ENCODE measurements around the gene AVPI1.
A peak's percentile ranks its signal among the peaks of the same experiment; 100 is the strongest.

Gene AVPI1

DNA sequence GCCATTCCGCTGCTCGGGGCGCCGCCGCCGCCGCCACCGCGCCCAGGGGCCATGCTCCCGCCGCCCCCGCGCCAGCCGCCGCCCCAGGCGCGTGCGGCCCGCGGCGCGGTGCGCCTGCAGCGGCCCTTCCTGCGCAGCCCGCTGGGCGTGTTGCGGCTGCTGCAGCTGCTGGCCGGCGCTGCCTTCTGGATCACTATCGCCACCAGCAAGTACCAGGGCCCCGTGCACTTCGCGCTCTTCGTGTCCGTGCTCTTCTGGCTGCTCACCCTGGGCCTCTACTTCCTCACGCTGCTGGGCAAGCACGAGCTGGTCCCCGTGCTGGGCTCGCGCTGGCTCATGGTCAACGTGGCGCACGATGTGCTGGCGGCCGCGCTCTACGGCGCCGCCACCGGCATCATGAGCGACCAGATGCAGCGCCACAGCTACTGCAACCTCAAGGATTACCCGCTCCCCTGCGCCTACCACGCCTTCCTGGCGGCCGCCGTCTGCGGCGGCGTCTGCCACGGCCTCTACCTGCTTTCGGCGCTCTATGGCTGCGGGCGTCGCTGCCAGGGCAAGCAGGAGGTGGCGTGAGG, 26.9 kb upstream of the AVPI1 start (continued):
- TF ChIP-seq YY1 (tag by site-specific recombination; IDR thresholded peaks at IDR 0.05) (peak; percentile 36; the same call in 1 of the 2 replicates), KLF16 (tag by site-specific recombination; IDR thresholded peaks at IDR 0.05) (peak; percentile 79), ZNF416 (tag by site-specific recombination; IDR thresholded peaks at IDR 0.05) (no peak), YY2 (tag by site-specific recombination; IDR thresholded peaks at IDR 0.05) (peak; percentile 68), ZNF514 (tag by site-specific recombination; IDR thresholded peaks at IDR 0.05) (no peak), ZNF140 (tag by site-specific recombination; IDR thresholded peaks at IDR 0.05) (no peak), OVOL3 (tag by site-specific recombination; IDR thresholded peaks at IDR 0.05) (no peak), KLF8 (tag by site-specific recombination; IDR thresholded peaks at IDR 0.05) (no peak), ZBTB17 (tag by site-specific recombination; IDR thresholded peaks at IDR 0.05) (no peak), ZNF37A (tag by site-specific recombination; IDR thresholded peaks at IDR 0.05) (no peak), PRDM1 (tag by site-specific recombination; IDR thresholded peaks at IDR 0.05) (no peak), SETDB1 (IDR thresholded peaks at IDR 0.05; ENCODE audit: insufficient read length, low read length) (no peak), ZNF544 (tag by site-specific recombination; IDR thresholded peaks at IDR 0.05) (no peak), ZNF239 (tag by site-specific recombination; IDR thresholded peaks at IDR 0.05) (no peak), ZNF843 (tag by site-specific recombination; IDR thresholded peaks at IDR 0.05) (no peak), KLF9 (tag by site-specific recombination; IDR thresholded peaks at IDR 0.05; ENCODE audit: low read depth) (peak; percentile 60), ZNF791 (tag by site-specific recombination; IDR thresholded peaks at IDR 0.05) (no peak), ZNF654 (tag by site-specific recombination; IDR thresholded peaks at IDR 0.05; ENCODE audit: low read depth) (no peak), ZNF530 (tag by site-specific recombination; IDR thresholded peaks at IDR 0.05; ENCODE audit: low read depth) (no peak), REPIN1 (tag by site-specific recombination; IDR thresholded peaks at IDR 0.05; ENCODE audit: low read depth) (no peak), ZFP37 (tag by site-specific recombination; IDR thresholded peaks at IDR 0.05) (peak; percentile 69)
- TF ChIP-seq, protein P1, sequence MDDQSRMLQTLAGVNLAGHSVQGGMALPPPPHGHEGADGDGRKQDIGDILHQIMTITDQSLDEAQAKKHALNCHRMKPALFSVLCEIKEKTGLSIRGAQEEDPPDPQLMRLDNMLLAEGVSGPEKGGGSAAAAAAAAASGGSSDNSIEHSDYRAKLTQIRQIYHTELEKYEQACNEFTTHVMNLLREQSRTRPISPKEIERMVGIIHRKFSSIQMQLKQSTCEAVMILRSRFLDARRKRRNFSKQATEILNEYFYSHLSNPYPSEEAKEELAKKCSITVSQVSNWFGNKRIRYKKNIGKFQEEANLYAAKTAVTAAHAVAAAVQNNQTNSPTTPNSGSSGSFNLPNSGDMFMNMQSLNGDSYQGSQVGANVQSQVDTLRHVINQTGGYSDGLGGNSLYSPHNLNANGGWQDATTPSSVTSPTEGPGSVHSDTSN (CRISPR knock-in tag; IDR thresholded peaks at IDR 0.05), result no peak; the same call in 1 of the 2 replicates
- TF ChIP-seq, protein P2, sequence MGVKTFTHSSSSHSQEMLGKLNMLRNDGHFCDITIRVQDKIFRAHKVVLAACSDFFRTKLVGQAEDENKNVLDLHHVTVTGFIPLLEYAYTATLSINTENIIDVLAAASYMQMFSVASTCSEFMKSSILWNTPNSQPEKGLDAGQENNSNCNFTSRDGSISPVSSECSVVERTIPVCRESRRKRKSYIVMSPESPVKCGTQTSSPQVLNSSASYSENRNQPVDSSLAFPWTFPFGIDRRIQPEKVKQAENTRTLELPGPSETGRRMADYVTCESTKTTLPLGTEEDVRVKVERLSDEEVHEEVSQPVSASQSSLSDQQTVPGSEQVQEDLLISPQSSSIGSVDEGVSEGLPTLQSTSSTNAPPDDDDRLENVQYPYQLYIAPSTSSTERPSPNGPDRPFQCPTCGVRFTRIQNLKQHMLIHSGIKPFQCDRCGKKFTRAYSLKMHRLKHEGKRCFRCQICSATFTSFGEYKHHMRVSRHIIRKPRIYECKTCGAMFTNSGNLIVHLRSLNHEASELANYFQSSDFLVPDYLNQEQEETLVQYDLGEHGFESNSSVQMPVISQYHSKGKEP (tag by site-specific recombination; IDR thresholded peaks at IDR 0.05), result no peak
- TF ChIP-seq, protein P3, sequence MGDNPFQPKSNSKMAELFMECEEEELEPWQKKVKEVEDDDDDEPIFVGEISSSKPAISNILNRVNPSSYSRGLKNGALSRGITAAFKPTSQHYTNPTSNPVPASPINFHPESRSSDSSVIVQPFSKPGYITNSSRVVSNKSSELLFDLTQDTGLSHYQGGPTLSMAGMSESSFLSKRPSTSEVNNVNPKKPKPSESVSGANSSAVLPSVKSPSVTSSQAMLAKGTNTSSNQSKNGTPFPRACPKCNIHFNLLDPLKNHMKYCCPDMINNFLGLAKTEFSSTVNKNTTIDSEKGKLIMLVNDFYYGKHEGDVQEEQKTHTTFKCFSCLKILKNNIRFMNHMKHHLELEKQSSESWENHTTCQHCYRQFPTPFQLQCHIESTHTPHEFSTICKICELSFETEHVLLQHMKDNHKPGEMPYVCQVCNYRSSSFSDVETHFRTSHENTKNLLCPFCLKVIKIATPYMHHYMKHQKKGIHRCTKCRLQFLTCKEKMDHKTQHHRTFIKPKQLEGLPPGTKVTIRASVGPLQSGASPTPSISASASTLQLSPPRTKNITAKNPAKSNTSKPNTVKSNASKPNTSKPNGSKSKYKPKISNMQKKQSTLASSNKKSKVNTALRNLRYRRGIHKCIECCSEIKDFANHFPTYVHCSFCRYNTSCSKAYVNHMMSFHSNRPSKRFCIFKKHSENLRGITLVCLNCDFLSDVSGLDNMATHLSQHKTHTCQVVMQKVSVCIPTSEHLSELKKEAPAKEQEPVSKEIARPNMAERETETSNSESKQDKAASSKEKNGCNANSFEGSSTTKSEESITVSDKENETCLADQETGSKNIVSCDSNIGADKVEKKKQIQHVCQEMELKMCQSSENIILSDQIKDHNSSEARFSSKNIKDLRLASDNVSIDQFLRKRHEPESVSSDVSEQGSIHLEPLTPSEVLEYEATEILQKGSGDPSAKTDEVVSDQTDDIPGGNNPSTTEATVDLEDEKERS (tag by site-specific recombination; IDR thresholded peaks at IDR 0.05), result no peak
- TF ChIP-seq, protein P4, sequence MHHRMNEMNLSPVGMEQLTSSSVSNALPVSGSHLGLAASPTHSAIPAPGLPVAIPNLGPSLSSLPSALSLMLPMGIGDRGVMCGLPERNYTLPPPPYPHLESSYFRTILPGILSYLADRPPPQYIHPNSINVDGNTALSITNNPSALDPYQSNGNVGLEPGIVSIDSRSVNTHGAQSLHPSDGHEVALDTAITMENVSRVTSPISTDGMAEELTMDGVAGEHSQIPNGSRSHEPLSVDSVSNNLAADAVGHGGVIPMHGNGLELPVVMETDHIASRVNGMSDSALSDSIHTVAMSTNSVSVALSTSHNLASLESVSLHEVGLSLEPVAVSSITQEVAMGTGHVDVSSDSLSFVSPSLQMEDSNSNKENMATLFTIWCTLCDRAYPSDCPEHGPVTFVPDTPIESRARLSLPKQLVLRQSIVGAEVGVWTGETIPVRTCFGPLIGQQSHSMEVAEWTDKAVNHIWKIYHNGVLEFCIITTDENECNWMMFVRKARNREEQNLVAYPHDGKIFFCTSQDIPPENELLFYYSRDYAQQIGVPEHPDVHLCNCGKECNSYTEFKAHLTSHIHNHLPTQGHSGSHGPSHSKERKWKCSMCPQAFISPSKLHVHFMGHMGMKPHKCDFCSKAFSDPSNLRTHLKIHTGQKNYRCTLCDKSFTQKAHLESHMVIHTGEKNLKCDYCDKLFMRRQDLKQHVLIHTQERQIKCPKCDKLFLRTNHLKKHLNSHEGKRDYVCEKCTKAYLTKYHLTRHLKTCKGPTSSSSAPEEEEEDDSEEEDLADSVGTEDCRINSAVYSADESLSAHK (tag by site-specific recombination; IDR thresholded peaks at IDR 0.05), result no peak
- TF ChIP-seq, protein P5, sequence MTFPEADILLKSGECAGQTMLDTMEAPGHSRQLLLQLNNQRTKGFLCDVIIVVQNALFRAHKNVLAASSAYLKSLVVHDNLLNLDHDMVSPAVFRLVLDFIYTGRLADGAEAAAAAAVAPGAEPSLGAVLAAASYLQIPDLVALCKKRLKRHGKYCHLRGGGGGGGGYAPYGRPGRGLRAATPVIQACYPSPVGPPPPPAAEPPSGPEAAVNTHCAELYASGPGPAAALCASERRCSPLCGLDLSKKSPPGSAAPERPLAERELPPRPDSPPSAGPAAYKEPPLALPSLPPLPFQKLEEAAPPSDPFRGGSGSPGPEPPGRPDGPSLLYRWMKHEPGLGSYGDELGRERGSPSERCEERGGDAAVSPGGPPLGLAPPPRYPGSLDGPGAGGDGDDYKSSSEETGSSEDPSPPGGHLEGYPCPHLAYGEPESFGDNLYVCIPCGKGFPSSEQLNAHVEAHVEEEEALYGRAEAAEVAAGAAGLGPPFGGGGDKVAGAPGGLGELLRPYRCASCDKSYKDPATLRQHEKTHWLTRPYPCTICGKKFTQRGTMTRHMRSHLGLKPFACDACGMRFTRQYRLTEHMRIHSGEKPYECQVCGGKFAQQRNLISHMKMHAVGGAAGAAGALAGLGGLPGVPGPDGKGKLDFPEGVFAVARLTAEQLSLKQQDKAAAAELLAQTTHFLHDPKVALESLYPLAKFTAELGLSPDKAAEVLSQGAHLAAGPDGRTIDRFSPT (tag by site-specific recombination; IDR thresholded peaks at IDR 0.05), result peak; percentile 70; the same call in 1 of the 2 replicates
- TF ChIP-seq, protein P6, sequence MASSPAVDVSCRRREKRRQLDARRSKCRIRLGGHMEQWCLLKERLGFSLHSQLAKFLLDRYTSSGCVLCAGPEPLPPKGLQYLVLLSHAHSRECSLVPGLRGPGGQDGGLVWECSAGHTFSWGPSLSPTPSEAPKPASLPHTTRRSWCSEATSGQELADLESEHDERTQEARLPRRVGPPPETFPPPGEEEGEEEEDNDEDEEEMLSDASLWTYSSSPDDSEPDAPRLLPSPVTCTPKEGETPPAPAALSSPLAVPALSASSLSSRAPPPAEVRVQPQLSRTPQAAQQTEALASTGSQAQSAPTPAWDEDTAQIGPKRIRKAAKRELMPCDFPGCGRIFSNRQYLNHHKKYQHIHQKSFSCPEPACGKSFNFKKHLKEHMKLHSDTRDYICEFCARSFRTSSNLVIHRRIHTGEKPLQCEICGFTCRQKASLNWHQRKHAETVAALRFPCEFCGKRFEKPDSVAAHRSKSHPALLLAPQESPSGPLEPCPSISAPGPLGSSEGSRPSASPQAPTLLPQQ (tag by site-specific recombination; IDR thresholded peaks at IDR 0.05), result peak; percentile 15
- TF ChIP-seq, protein P7, sequence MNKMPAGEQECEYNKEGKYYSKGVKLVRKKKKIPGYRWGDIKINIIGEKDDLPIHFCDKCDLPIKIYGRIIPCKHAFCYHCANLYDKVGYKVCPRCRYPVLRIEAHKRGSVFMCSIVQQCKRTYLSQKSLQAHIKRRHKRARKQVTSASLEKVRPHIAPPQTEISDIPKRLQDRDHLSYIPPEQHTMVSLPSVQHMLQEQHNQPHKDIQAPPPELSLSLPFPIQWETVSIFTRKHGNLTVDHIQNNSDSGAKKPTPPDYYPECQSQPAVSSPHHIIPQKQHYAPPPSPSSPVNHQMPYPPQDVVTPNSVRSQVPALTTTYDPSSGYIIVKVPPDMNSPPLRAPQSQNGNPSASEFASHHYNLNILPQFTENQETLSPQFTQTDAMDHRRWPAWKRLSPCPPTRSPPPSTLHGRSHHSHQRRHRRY (tag by site-specific recombination; IDR thresholded peaks at IDR 0.05), result no peak

Data from HEK293 (cell line).